H1 (cell line): Measurements from ENCODE around the gene ATP9B. TPM values are rescaled to one million over a fixed set of nuclear protein-coding genes. Genes with fewer than 3 reads are reported as not detected.

Experiments
- CHD7 ChIP-seq: fragments of 300-600 bp; sonication (generic); IDR thresholded peaks from 2 replicates; pipeline ENCODE4 v1.7.1; 2012; ENCODE audit warnings: low read length, moderate library complexity, mild to moderate bottlenecking, inconsistent platforms; ENCODE audit not compliant: insufficient replicate concordance
- polyA plus RNA-seq, 7 experiments: library from polyadenylated mRNA; depleted of rRNA in 3 of 7; stranded (reverse) in 5 of 7; unstranded in 2 of 7; fragments of >200 nt in 5 of 7; fragments of 200-250 nt in 2 of 7; gene quantifications; 1 replicate in 5 of 7; 2 replicates in 1 of 7; 4 replicates in 1 of 7; pipeline versions ENCODE4 v1.2.1 to v1.2.3, GENCODE V29; 2011 to 2013; ENCODE audit warnings: missing spikeins in 2 of 7, mixed read lengths in 2 of 7
- total RNA-seq: library from RNA; stranded (reverse); fragmentation: NEBNext Ultra II Directional; extraction: Animal tissue kit (Norgen Biotek cat#: 25700); gene quantifications from 2 replicates; pipeline ENCODE4 v1.2.1, GENCODE V29; 2021

The ATP9B gene
- total and polyA plus RNA-seq, 2 of the 8 experiments (the other 6 are each of a cell fraction or from before 2014, with no cell fraction given) = 15.1 to 21.7 TPM

GRCh38 chr18:79106084-79106483 lies 36.9 kb downstream of the ATP9B start (continued):
- TF ChIP-seq CHD7 = no peak
